Urinary bladder (tissue), 4 donors: ENCODE measurements around the gene HMGXB3. TPM values are rescaled to one million over a fixed set of nuclear protein-coding genes. Genes with fewer than 3 reads are reported as not detected.

ENCODE experiments used
- DNase-seq: peaks from one replicate; pipeline ENCODE4 v3.0.0-alpha.2; 2015; ENCODE audit errors: extremely low spot score
- H3K27ac ChIP-seq: one replicate; pipeline ENCODE4 v1.5.1; 2013; ENCODE audit warnings: low read depth, mild to moderate bottlenecking, moderate library complexity
- H3K36me3 ChIP-seq: one replicate; pipeline ENCODE4 v1.6.1; 2013; ENCODE audit warnings: mild to moderate bottlenecking, moderate library complexity; ENCODE audit not compliant: insufficient read depth
- H3K4me1 ChIP-seq: one replicate; pipeline ENCODE4 v1.6.1; 2013; ENCODE audit warnings: mild to moderate bottlenecking, moderate library complexity; ENCODE audit not compliant: insufficient read depth
- H3K4me3 ChIP-seq: one replicate; pipeline ENCODE4 v1.5.1; 2013; ENCODE audit warnings: low read depth, low read length
- WGBS: extraction: QIAGEN DNeasy Blood & Tissue Kit; methylation state at CpG from one replicate; pipeline ENCODE4 v1.1.7; 2013; 5-methylcytosine and 5-hydroxymethylcytosine counted together
- polyA plus RNA-seq: library from polyadenylated mRNA; stranded (reverse); fragments of 200-250 nt; gene quantifications from one replicate; pipeline ENCODE4 v1.2.3, GENCODE V29; 2013
- total RNA-seq: library from RNA; depleted of rRNA; stranded (reverse); fragments of >200 nt; gene quantifications from one replicate; pipeline ENCODE4 v1.2.3, GENCODE V29; 2014
- donor health status: healthy with polysubstance abuse.
- donor health status: healthy.

HMGXB3 gene
- total and polyA plus RNA-seq, 2 donors, result 16.3 to 24.3 TPM

- H3K4me3 ChIP-seq, result no peak overlapping the region
- no peaks in the 10 kb centered on the region for H3K36me3 ChIP-seq
- no peak overlapping the region for H3K27ac ChIP-seq
- no peak for DNase-seq
- 94% methylated on average over 5 of the region's 5 CpGs for WGBS
- H3K4me1 ChIP-seq, result no peaks in the 10 kb centered on the region
Observed at GRCh38 chr5:150066436-150066835, 65.9 kb downstream of the HMGXB3 start.

DNA sequence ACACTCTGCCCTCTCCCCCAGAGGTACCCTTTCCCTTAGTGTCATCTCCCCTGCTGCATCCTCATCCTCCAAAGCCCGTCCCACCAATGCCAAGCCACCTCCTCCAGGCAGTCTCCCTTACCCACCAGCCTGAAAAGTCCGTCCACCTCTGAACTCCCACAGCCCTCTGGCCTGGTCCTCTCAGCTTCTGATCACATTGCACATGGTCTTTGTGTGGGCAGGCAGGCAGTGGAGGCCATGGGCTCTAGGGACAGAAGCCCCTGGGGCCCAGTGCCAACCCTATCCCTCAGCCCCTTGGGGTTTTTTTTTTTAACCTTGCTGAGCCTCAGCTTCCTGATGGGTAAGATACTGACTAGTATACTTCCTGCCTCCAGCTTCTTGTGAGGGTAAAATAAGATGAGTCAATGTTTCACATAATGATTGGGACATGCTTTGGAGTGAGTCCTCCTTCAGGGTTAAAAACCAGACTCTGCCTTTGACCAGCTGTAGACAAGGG is 66.4 kb downstream of the HMGXB3 start:
- no peak overlapping the region for H3K27ac ChIP-seq

DNA sequence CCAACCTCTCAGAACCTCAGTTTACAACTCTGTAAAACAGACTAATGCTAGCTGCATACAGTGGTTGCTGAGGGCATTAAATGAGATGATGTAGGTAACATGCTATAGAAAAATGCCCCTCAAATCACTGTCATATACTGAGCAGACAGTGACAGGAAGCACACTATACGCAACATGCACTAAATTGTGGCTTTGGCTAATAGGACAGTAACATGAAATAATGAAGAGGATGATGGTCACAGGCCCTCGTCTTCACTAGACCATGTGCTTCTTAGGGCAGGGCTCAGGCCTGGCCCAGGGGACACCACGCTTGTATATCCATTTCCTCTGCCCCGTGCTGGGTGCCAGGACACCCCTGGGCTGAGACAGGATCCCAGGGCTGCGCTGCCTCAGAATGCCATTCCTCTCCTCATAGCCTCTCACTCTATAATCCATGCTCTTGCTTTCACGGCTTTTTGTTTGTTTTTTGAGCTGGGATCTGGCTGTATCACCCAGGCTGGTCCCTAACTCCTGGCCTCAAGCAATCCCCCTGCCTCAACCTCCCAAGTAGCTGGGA is 66.9 kb downstream of the HMGXB3 start:
- H3K4me3 ChIP-seq, result no peak overlapping the region
- no peak for DNase-seq
- no peaks in the 10 kb centered on the region for H3K36me3 ChIP-seq
- 89% methylated on average over 6 of the region's 6 CpGs for WGBS
- H3K27ac ChIP-seq, result no peak overlapping the region
- H3K4me1 ChIP-seq, result no peaks in the 10 kb centered on the region

More for the DNA sequence above, 66.4 kb downstream of the HMGXB3 start:
- H3K36me3 ChIP-seq, result no peaks in the 10 kb centered on the region
- DNase-seq, result no peak
- no peaks in the 10 kb centered on the region for H3K4me1 ChIP-seq
- 91% methylated on average over 2 of the region's 2 CpGs for WGBS
- no peak overlapping the region for H3K4me3 ChIP-seq

GRCh38 chr5:150068071-150068470 is 67.5 kb downstream of the HMGXB3 start:
- Histone ChIP-seq H3K4me3 (no peak overlapping the region), H3K4me1 (no peaks in the 10 kb centered on the region), H3K27ac (no peak overlapping the region), H3K36me3 (no peaks in the 10 kb centered on the region)
- no peak for DNase-seq
- WGBS, result 94% methylated on average over 6 of the region's 6 CpGs

DNA sequence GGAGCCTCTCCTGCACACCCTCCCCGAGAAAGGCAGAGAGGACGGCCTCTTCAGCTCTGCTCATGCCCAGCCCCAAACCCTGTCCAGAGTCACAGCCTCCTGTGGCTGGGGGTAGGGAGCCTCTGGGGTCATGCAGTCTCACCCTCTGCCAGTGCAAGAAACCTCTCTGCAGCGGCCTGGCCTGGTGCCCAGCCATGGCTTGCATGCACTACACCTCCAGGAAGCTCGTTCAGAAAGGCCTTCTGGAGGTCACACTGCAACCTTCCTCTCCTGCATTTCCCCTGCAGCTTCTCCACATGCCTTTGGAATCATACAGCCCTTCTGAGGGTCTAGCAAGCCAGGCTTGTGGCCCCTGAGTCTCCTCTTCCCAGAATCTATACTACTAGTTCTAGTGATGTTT is 67.9 kb downstream of the HMGXB3 start:
- Histone ChIP-seq H3K4me3 (no peak overlapping the region), H3K36me3 (no peaks in the 10 kb centered on the region), H3K4me1 (no peaks in the 10 kb centered on the region), H3K27ac (no peak overlapping the region)
- no peak for DNase-seq
- 62% methylated on average over 4 of the region's 4 CpGs for WGBS

DNA sequence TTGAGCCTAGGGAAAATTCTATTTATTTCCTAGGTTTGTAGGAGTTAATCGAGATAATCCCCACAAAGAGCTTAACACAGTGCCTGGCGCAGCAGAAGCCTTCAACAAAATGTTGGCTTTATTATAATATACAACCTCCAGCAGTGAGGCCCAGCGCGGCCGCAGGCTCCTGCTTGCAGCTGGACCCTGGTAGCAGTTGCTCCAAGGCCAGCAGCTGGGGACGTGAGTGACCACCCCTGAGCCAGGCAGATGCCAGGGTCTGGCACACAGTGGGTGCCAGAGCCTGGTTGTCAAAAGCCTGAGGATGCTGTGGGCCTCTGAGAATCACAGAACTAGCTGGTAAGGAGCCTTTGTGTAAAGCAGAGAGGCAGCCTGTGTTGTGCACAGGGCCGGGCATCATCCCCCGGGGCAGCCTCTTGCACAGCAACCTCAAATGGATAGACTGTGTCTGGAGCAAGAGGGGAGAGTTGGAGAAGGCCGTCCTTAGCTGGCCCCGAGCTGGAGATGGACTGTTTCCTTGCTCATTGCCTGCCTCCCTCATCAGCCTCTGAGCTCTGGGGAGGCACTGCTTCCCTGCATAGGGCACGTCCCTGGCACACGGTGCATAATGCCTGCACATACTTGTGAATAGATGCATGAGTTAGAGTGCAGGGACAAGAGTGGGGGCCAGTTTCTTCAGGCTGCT is 68.6 kb downstream of the HMGXB3 start:
- no peak for DNase-seq
- H3K36me3 ChIP-seq, result no peaks in the 10 kb centered on the region
- no peak overlapping the region for H3K4me3 ChIP-seq
- no peaks in the 10 kb centered on the region for H3K4me1 ChIP-seq
- 77% methylated on average over 12 of the region's 12 CpGs for WGBS
- no peak overlapping the region for H3K27ac ChIP-seq

DNA sequence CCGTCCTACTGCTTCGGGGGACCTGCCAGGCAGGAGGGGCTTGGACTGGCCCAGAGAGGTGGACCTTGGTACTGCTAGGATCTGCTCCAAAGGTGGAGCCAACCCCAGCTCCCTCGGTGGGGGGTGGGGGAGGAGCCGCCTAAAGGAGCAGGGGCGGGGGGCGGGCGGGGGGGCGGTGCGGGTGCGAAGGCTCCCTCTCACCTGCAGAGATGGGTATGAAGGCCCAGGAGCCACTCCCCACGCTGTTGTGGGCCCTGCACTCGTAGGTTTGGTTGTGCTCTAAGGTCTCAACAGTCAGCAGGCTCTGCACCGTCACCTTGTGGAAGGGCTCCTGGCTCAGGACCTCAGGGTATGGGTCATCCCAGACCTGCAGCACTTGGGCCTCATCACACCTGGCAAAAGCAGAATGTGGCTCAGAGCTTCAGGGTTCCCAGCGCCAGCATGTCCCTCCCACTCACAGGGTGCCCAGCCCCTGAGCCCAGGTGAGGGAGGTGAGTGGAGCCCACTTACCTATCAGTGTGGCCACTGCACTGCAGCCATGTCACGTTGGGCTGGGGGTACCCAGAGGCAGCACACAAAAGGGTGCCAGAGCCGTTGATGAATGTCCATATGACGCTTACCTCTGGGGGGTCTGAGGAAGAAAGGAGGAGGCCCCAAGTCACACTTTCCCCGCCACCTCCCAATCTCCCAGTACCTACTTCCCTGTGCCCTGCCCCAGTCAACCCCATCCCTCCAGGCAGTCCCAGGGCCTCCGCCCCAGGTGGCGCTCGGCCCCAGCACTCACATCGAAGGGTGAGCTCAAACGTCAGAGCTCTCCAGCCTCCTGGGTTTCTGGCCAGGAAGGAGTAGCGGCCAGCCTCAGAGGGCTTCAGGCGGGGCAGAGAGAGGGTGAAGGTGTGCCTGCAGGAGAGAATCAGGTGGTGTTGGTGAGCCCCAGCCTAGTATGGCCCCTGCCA is 69.4 kb downstream of the HMGXB3 start:
- DNase-seq, result no peak
- Histone ChIP-seq H3K4me3 (no peak overlapping the region), H3K36me3 (no peaks in the 10 kb centered on the region), H3K27ac (no peak overlapping the region), H3K4me1 (no peaks in the 10 kb centered on the region)
- 82% methylated on average over 25 of the region's 25 CpGs for WGBS

GRCh38 chr5:150070821-150071220 is 70.3 kb downstream of the HMGXB3 start:
- H3K27ac ChIP-seq, result no peak overlapping the region
- H3K4me3 ChIP-seq, result no peak overlapping the region
- no peak for DNase-seq
- 90% methylated on average over 3 of the region's 3 CpGs for WGBS
- no peaks in the 10 kb centered on the region for H3K4me1 ChIP-seq
- no peaks in the 10 kb centered on the region for H3K36me3 ChIP-seq

DNA sequence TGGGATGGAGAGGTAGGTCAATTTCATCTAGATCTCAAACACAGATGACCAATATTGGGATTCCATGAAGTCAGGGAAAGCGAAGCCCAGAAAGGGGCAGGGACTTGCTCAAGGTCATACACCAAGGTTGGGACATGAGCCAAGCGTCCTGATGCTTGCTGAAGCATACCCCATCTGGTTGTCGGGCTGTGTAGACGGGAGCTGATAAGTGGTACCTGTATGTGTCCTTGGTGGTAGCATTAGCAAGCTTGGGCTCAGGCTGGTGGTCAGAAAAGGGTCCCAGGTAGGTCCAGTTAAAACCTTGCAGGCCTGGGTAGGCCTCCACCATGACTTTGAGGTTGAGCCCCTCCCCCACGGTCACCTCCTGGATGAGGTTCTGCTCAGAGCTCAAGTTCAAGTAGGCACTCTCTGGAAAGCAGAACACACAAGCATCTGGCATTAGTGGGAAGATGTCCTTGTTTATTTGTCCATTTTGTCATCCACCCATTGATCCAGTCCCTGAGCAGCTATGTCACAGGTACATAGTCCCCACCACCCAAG is 72.6 kb downstream of the HMGXB3 start:
- Histone ChIP-seq H3K4me3 (no peak overlapping the region), H3K4me1 (no peaks in the 10 kb centered on the region), H3K36me3 (no peaks in the 10 kb centered on the region), H3K27ac (no peak overlapping the region)
- DNase-seq, result no peak
- WGBS, result 85% methylated on average over 5 of the region's 5 CpGs

- H3K36me3 ChIP-seq, result no peaks in the 10 kb centered on the region
- WGBS, result 65% methylated on average over 3 of the region's 3 CpGs
- DNase-seq, result no peak
- H3K27ac ChIP-seq, result no peak overlapping the region
- H3K4me1 ChIP-seq, result no peaks in the 10 kb centered on the region
- no peak overlapping the region for H3K4me3 ChIP-seq
Observed at GRCh38 chr5:150073677-150074076, 73.1 kb downstream of the HMGXB3 start.

GRCh38 chr5:150075233-150075632 is 74.7 kb downstream of the HMGXB3 start:
- Histone ChIP-seq H3K4me3 (no peak overlapping the region), H3K4me1 (no peaks in the 10 kb centered on the region), H3K27ac (no peak overlapping the region), H3K36me3 (no peaks in the 10 kb centered on the region)
- DNase-seq, result no peak
- 73% methylated on average over 4 of the region's 4 CpGs for WGBS

DNA sequence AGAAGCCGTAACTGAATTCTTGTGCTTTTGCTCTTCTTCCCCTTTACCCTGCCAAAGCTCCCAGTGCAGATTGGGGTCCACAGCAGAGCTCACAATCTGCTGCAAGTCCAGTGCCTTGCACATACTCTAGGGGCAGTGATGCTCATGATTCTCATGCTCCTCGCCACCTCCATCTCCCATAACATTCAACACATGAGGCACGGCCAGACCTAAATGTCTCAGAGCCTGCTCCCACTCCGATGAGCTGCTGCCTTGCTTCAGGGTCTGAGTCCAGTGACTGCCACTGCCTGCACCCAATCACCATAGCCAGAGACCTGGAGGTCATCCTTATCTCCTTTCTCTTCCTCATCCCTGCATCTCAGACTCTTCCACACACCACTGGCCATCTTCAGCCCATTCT is 75.3 kb downstream of the HMGXB3 start:
- DNase-seq, result no peak
- 72% methylated on average over 4 of the region's 4 CpGs for WGBS
- no peak overlapping the region for H3K27ac ChIP-seq

GRCh38 chr5:150077060-150077459 is 76.5 kb downstream of the HMGXB3 start:
- WGBS, result 79% methylated on average over 8 of the region's 8 CpGs

More for the DNA sequence above, 75.3 kb downstream of the HMGXB3 start:
- no peaks in the 10 kb centered on the region for H3K4me1 ChIP-seq
- H3K4me3 ChIP-seq, result no peak overlapping the region
- no peaks in the 10 kb centered on the region for H3K36me3 ChIP-seq

More at GRCh38 chr5:150077060-150077459, 76.5 kb downstream of the HMGXB3 start:
- Histone ChIP-seq H3K27ac (no peak overlapping the region), H3K4me1 (no peaks in the 10 kb centered on the region), H3K36me3 (no peaks in the 10 kb centered on the region), H3K4me3 (no peak overlapping the region)
- DNase-seq, result no peak
